HCEC 1CT (cell line): ENCODE results near the gene QKI.
A peak's percentile ranks its signal among the peaks of the same experiment; 100 is the strongest.
"Not testable (repeated sequence)": the region's sequence is repeated elsewhere in the genome, so short reads cannot be mapped to it uniquely, and the experiment has no call there.

Source experiments
- DNase-seq: peaks from one replicate; pipeline ENCODE4 v3.0.0-alpha.2; 2017

QKI gene

GRCh38 chr6:163415620-163416556, 1.4 kb downstream of the QKI start:
- DNase-seq, result peak; percentile 52

GRCh38 chr6:163416557-163417253, 2.2 kb downstream of the QKI start:
- peak; percentile 81 for DNase-seq

DNA sequence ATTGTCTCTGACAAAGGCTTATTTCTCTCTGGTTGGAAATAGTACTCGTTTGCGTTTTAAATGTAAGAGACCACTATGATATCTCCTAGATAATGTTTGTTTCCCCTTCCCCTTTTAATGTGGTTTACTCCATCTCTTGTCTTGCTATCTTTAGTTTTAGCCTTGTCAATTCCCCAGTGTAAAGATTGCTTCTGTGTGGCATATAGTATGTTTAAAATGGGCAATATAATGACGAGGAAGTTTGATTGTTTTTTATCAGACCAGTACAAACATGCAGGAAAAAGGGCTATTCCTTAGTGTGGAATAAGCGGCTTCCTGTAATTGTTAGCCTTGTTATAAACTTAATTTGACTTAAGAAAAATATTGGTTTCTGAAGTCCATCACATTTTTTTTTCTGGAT, 3.1 kb downstream of the QKI start:
- no peak for DNase-seq

DNA sequence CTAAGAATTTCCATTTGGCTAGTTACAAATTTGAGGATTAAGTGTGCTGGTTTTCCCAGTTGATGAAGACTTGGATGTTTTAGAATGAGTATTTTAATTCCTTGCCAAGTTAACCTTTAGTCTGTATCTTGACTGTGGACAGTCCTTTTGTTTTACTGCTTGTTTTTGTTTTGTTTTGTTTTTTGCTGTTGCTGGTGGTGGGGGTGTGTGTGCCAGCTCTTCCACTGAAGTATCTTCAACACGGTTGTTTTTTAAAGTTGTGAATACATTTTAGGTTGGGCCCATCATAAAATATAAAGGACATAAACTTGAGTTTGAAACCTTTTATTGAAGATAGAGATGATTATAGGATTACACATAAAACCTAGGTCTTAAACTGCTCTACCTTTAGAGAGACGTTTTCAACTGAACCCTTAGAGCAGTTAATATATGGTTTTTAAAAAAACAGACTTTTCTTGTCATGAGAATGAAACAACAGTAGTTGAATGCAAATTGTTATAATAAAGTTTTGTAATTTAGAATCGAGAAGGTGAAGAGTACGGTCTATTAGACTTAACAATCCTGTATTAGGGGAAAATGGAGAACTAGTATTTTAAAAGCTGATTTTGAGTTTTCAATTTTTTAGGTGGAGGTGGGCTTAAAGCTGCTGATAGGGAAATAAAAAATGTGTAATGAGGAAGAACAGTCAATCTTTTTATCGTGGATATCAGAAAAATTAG, 4.0 kb downstream of the QKI start:
- no peak for DNase-seq

DNA sequence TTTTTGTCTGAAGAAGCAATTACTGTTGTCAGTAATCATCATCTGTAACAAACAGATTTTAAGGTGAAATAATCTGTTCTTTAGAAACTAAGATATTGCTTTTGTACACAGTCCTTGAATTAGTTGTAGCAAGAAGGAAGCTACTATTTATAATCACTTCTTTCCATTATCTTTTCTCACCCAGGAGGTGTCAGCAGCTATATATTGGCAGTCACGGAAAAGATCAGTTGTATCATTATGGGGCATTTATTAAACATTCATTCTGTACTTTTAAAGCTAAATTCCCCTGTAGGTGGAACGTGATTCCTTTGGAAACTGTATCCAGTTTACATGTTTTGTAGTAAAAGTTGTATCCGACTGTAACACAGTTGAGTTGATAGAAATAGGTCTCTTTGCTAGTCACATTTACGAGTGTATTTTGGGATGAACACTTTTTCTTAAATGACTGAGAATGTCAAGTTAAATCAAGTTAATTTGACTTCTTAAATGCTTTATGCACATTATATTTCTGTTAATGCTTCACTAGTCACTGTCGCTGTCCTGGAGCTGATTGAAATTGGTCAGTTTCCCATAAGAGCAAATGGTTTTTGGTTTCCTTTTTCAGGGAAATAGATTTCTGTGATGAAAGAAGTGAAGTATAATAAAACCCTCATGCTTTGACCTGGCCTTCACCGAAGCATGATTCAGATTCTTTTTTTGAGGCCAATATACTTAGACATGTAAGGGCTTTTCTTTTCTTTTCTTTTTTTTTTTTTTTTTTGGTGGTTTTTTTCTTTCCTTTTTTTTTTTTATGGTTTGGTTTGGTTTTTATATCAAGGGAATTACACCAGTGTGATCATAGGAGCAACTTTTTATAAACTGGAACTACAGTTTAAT, 5.1 kb downstream of the QKI start:
- peak; percentile 48 for DNase-seq

DNA sequence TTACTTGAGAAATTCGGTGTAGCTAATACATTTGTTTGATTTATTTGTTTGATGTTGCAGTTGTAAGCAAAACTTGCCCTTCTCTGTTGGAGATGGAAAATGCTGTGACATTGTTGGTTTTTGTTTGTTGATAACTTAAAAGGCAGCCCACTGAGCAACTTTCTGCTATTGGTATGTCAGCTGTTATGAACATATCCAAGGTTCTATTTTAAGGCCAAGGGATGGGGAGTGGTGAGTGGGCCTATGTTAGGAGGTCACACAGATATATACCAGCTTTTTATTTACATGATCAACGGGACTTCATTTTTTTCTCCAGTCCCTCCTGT, 5.7 kb downstream of the QKI start:
- DNase-seq, result no peak

DNA sequence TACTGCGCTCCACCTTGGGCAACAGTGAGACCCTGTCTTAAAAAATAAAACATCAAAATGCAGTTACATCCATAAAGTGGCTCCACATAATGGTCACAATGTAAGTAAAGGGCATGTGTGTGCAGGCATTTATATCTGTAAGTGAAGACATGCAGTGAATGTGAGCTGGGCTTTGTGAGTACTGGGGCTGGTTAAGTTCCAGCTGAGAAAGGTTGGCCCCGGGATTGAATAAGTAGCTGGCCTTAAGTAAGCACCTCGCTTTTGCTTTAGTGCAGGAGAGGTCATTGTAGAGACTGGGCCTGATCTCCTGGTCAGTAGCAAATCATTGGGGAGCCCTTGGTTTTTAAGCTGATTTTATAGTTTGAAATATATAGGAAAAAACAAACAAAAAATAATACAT, 8.0 kb downstream of the QKI start:
- no peak for DNase-seq

DNA sequence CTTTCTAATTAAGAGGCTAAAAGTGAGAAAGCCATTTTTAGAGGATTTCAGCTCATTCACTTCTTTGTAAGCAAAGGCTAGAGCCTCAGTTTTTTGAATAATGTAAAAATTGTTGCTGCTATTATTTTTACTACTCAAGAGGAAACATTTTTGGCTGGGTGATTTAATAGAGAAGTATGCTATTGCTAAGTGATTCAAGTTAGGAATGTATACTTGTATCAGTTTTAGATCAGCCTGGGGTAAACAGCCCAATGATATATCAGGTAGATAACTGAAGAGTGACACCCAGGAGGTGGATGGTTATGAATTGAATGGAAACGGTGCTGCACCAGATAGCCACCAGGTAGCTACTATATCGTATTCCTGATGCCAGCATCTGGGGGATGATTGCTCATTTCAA, 9.2 kb downstream of the QKI start:
- DNase-seq, result no peak

DNA sequence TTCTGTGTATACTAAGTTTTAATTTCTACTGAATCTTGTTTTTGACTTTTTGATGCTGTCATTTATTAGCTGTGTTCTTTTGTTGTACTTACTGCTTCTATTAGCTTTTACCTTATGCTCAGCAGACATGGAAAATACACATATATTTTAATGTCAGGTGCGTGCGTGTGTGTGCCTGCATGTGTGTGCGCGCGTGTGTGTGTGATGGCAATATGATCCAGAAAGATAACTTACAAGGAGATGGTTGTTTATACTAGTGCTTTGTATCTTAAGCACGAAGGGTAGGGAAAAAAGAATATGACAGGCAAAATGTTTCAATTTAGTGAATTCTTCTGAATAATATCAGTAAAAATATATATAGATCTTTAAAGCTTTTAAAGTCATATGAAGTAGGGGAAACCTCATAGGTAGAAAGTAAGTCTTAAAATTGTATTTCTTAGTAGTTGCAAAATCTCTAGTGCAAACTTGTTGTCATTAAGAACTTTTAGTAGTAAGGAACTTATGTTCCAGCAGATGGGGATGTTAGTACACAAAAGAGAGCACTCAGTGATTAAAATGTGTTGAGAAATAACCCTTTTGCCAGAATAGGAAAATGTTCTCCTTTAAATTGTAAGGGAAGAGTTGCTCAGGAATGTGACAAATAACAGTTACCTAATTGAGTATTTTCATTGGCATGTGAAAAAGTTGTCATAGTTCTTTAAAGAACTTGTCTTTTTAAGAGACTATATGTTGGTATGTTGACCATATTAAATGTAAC, 13.2 kb downstream of the QKI start:
- DNase-seq, result peak; percentile 71

DNA sequence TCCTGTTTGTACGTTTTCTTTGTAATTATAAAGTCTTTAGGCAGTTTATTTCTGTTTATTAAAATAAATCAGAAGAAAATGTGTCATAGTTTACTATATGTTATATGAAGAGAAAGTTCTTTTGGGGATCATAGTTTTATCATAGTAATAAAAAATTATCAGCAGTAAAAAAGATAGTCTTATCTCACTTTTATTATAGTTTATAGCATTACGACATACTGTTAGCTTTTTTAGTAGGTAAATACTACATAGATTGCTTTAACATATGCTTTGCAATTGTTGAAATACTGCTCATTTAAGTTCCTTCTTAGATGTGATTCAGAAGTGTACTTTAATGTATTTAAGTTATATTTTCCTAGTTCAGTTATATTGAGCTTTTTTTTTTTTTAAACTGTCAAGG, 13.9 kb downstream of the QKI start:
- DNase-seq, result no peak

GRCh38 chr6:163429858-163430448, 15.4 kb downstream of the QKI start:
- DNase-seq, result no peak

DNA sequence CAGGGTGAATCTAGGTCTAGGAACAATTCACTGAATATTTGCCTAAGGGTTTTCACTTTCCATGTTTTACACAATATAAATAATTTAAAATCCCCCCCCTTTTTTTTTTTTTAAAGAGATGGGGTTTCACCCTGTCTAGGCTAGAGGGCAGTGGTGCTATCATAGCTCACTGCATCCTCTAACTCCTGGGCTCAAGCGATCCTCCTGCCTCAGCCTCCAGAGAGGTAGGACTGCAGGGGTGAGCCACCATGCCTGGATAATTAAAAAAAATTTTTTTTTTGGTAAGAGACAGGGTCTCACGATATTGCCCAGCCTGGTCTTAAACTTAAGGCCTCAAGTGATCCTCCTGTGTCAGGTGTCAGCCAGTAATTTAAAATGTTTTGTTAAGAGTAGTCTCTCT, 17.8 kb downstream of the QKI start:
- DNase-seq, result no peak

GRCh38 chr6:163433486-163433885, 19.0 kb downstream of the QKI start:
- not testable (repeated sequence) for DNase-seq

GRCh38 chr6:163435023-163435422, 20.5 kb downstream of the QKI start:
- no peak for DNase-seq

DNA sequence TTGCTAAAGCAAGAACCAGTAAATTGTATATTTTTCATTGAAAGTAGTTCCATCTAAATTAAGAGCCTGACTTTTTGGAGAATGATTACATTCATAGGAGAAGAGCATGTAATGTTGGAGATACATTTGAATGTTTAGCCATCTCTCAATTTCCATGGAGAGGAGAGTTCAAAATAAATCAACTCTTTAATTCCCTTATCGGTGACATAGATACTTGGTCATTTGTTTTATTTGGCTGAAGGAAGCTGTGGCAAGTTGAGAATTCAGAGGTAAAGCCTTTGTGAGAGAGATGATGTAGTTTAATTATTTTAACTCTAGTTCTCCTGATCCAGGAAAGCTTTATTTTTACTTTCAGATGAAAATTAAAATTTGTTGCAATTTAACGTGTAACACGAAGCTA, 22.3 kb downstream of the QKI start:
- no peak for DNase-seq

DNA sequence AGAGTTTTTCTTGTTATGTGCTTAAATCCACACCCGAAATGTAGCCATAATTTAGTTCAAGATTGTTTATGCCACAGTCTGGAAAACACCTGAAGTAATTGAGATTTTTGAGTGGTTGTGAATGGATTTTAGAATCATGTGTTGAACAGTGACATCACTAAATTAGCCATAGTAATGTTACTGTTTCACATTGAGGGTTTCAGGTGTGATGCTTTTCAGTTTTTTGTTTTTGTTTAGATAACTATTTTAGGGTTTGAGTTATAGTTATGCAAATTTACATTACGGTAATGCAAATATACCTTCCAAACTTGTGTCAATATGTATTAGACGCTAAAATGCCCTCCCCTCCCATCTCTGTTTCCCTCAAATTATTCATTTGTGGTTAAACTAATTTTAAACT, 22.9 kb downstream of the QKI start:
- DNase-seq, result no peak

- DNase-seq, result peak; percentile 39
These were observed 23.9 kb downstream of the QKI start for GRCh38 chr6:163438298-163438939.

DNA sequence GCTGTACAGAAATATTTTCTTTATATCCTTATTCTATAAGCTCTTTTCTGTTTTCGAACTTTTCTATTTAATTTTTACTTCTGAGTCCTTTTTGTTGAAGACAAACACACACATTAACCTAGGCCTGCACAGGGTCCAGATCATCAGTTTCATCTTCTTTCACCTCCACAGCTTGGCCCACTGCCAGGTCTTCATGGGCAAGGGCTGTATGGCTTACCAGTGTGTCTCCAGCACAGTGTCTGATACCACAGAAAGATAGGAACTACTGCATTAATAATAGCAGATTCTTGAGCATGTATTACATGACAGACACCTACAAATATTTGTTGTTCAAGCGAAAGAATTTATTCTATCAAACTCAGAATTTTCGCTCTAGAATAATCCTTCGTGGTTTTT, 24.4 kb downstream of the QKI start:
- DNase-seq, result no peak

GRCh38 chr6:163439390-163439789, 24.9 kb downstream of the QKI start:
- not testable (repeated sequence) for DNase-seq

- DNase-seq, result no peak
These were observed 25.5 kb downstream of the QKI start for GRCh38 chr6:163439997-163440396.

DNA sequence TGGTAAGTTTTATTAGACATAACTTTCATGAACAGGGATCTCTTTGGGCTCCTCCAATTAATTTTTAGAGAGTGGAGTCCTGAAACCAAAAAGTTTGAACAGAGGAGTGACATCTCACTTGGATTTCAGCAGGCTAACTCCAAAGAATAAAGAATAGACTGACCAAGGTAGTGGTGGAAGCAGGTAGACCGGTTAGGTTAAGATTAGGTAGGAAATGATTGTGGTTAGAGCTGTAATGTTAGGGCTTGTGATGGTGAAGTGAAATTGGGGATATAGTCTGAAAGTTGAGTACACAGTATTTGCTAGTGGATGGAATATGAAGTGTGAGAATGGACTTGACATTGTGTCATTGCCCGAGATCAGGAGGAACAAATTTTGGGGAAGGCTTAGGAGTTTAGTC, 27.8 kb downstream of the QKI start:
- DNase-seq, result no peak
